Hepatocyte (in vitro differentiated cells): Measurements from ENCODE around the gene ABCF2.

Source experiments
- CTCF ChIP-seq: fragments of 200-600 bp; sonication (generic); IDR thresholded peaks from 2 replicates; pipeline ENCODE4 v1.5.1; 2016; ENCODE audit warnings: antibody characterized with exemption, mild to moderate bottlenecking; ENCODE audit not compliant: poor library complexity
- EZH2 ChIP-seq: fragments of 200-600 bp; sonication (generic); IDR thresholded peaks from 2 replicates; pipeline ENCODE4 v1.6.1; 2016; ENCODE audit warnings: antibody characterized with exemption, mild to moderate bottlenecking, borderline replicate concordance

GRCh38 chr7:151194188-151194587 lies 32.8 kb downstream of the ABCF2 start:
- TF ChIP-seq CTCF (no peak), EZH2 (no peak)
